GM19455 (cell line): Measurements from ENCODE around the gene SNORC.

Source experiments
- ATAC-seq: cut with Tn5 transposase; IDR thresholded peaks from one replicate; pipeline ENCODE4 v1.9.1; 2021; ENCODE audit not compliant: unreplicated experiment

Gene SNORC

GRCh38 chr2:232925153-232925820 is 55.2 kb downstream of the SNORC start:
- no peak for ATAC-seq

DNA sequence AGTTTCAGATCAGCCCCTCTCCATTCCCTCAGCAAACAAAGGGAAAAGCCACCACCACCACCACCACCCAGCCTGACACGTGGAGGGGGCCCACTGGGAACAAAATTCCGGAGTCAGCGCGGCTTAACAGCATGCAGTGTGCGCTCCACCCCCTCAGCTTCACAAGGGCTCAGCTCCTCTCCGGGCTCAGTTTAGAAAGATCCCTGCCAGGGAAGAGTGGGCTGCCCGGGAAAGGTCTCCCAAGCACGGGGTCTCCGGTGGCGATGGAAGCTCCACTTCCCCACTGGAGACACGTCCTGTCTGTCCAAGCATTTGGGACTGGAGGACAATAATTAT is 55.7 kb downstream of the SNORC start:
- ATAC-seq, result no peak

- ATAC-seq, result no peak
Observed at GRCh38 chr2:232926431-232926939, 56.4 kb downstream of the SNORC start.

GRCh38 chr2:232927032-232927792 is 57.1 kb downstream of the SNORC start:
- no peak for ATAC-seq

- no peak for ATAC-seq
Observed at GRCh38 chr2:232927793-232928550, 57.9 kb downstream of the SNORC start.
